Measurements from ENCODE around the gene SUZ12. TPM values are rescaled to one million over a fixed set of nuclear protein-coding genes. Genes with fewer than 3 reads are reported as not detected.
"Not testable (repeated sequence)": the region's sequence is repeated elsewhere in the genome, so short reads cannot be mapped to it uniquely, and the experiment has no call there.

Gene SUZ12
- total and polyA plus RNA-seq, 2 donors: 24.3 to 33.0 TPM

GRCh38 chr17:31991821-31992220, 55.0 kb downstream of the SUZ12 start:
- peaks cover 61 to 84% of the 10 kb centered on the region in 2 donors for H3K36me3 ChIP-seq (ENCODE audit: control insufficient read depth in 2 of 2, insufficient read depth in 2 of 2, low read length in 1 of 2)
- not testable (repeated sequence) for H3K4me1 ChIP-seq (ENCODE audit: control insufficient read depth in 2 of 2, insufficient read depth in 2 of 2, low read length in 2 of 2); H3K27me3 ChIP-seq (ENCODE audit: control insufficient read depth in 2 of 2, insufficient read depth in 1 of 2, low read length in 1 of 2); DNase-seq (ENCODE audit: low read depth in 6 of 9, low spot score in 9 of 9); H3K4me3 ChIP-seq (ENCODE audit: low read length in 2 of 2); H3K27ac ChIP-seq (ENCODE audit: low read depth in 1 of 2, low read length in 1 of 2); H3K9me3 ChIP-seq (ENCODE audit: control insufficient read depth in 2 of 2, insufficient read depth in 1 of 2, low read length in 1 of 2)
- whole genome bisulfite sequencing: 97% methylated on average over 8 of the region's 8 CpGs

- Histone ChIP-seq H3K4me1 (ENCODE audit: control insufficient read depth in 2 of 2, insufficient read depth in 2 of 2, low read length in 2 of 2) (no peaks in the 10 kb centered on the region), H3K9me3 (ENCODE audit: control insufficient read depth in 2 of 2, insufficient read depth in 1 of 2, low read length in 1 of 2) (no peaks in the 10 kb centered on the region), H3K27ac (ENCODE audit: low read depth in 1 of 2, low read length in 1 of 2) (no peak overlapping the region), H3K36me3 (ENCODE audit: control insufficient read depth in 2 of 2, insufficient read depth in 2 of 2, low read length in 1 of 2) (peaks cover 37 to 66% of the 10 kb centered on the region in 2 donors), H3K4me3 (ENCODE audit: low read length in 2 of 2) (no peak overlapping the region), H3K27me3 (ENCODE audit: control insufficient read depth in 2 of 2, insufficient read depth in 1 of 2, low read length in 1 of 2) (no peaks in the 10 kb centered on the region)
- 98% methylated on average over 6 of the region's 6 CpGs for WGBS
- no peak for DNase-seq (ENCODE audit: low read depth in 6 of 9, low spot score in 9 of 9)
These were observed 60.2 kb downstream of the SUZ12 start for GRCh38 chr17:31997005-31997404.

- Histone ChIP-seq H3K4me3 (ENCODE audit: low read length in 2 of 2) (peak within 1 kb of the TSS; percentile 60 to 89), H3K36me3 (ENCODE audit: control insufficient read depth in 2 of 2, insufficient read depth in 2 of 2, low read length in 1 of 2) (no peaks in the 10 kb centered on the region), H3K27me3 (ENCODE audit: control insufficient read depth in 2 of 2, insufficient read depth in 1 of 2, low read length in 1 of 2) (peaks cover 0 to 5% of the 10 kb centered on the region in 2 donors), H3K27ac (ENCODE audit: low read depth in 1 of 2, low read length in 1 of 2) (peak within 1 kb of the TSS; percentile 55 to 82), H3K9me3 (ENCODE audit: control insufficient read depth in 2 of 2, insufficient read depth in 1 of 2, low read length in 1 of 2) (no peaks in the 10 kb centered on the region), H3K4me1 (ENCODE audit: control insufficient read depth in 2 of 2, insufficient read depth in 2 of 2, low read length in 2 of 2) (peaks cover 4 to 11% of the 10 kb centered on the region in 2 donors)
- under 1% methylated on average over 51 of the region's 51 CpGs for WGBS
- DNase-seq (ENCODE audit: low read depth in 6 of 9, low spot score in 9 of 9): peak; percentile 34 to 91 (median 75)
These were observed 70.2 kb downstream of the SUZ12 start, which contains the start of gene LRRC37B for GRCh38 chr17:32006957-32007462. Gene LRRC37B (plus strand): TSS chr17:32007383. CDS start chr17:32021393, 14,010 bp downstream.

GRCh38 chr17:32007463-32008298, 70.9 kb downstream of the SUZ12 start:
- H3K27ac ChIP-seq (ENCODE audit: low read depth in 1 of 2, low read length in 1 of 2): peak overlapping the region; percentile 55 to 82

GRCh38 chr17:32009262-32009542, 72.4 kb downstream of the SUZ12 start:
- Histone ChIP-seq H3K9me3 (ENCODE audit: control insufficient read depth in 2 of 2, insufficient read depth in 1 of 2, low read length in 1 of 2) (no peaks in the 10 kb centered on the region), H3K4me1 (ENCODE audit: control insufficient read depth in 2 of 2, insufficient read depth in 2 of 2, low read length in 2 of 2) (peaks cover 4 to 11% of the 10 kb centered on the region in 2 donors), H3K27me3 (ENCODE audit: control insufficient read depth in 2 of 2, insufficient read depth in 1 of 2, low read length in 1 of 2) (peaks cover 0 to 5% of the 10 kb centered on the region in 2 donors), H3K4me3 (ENCODE audit: low read length in 2 of 2) (no peak overlapping the region), H3K36me3 (ENCODE audit: control insufficient read depth in 2 of 2, insufficient read depth in 2 of 2, low read length in 1 of 2) (no peaks in the 10 kb centered on the region), H3K27ac (ENCODE audit: low read depth in 1 of 2, low read length in 1 of 2) (no peak overlapping the region)
- DNase-seq (ENCODE audit: low read depth in 6 of 9, low spot score in 9 of 9): no peak
- WGBS: 98% methylated on average over 2 of the region's 2 CpGs

More at GRCh38 chr17:32007463-32008298, 70.9 kb downstream of the SUZ12 start:
- peak; percentile 43 to 78 (median 57) for DNase-seq (ENCODE audit: low read depth in 6 of 9, low spot score in 9 of 9)
- Histone ChIP-seq H3K36me3 (ENCODE audit: control insufficient read depth in 2 of 2, insufficient read depth in 2 of 2, low read length in 1 of 2) (no peaks in the 10 kb centered on the region), H3K4me3 (ENCODE audit: low read length in 2 of 2) (peak overlapping the region; percentile 60 to 89), H3K9me3 (ENCODE audit: control insufficient read depth in 2 of 2, insufficient read depth in 1 of 2, low read length in 1 of 2) (no peaks in the 10 kb centered on the region), H3K4me1 (ENCODE audit: control insufficient read depth in 2 of 2, insufficient read depth in 2 of 2, low read length in 2 of 2) (peaks cover 4 to 11% of the 10 kb centered on the region in 2 donors), H3K27me3 (ENCODE audit: control insufficient read depth in 2 of 2, insufficient read depth in 1 of 2, low read length in 1 of 2) (peaks cover 0 to 5% of the 10 kb centered on the region in 2 donors)
- under 1% methylated on average over 80 of the region's 80 CpGs for WGBS

GRCh38 chr17:32010114-32010513, 73.3 kb downstream of the SUZ12 start:
- H3K27ac ChIP-seq (ENCODE audit: low read depth in 1 of 2, low read length in 1 of 2): no peak overlapping the region
- WGBS: 77% methylated on average over 4 of the region's 4 CpGs
- peaks cover 0 to 5% of the 10 kb centered on the region in 2 donors for H3K27me3 ChIP-seq (ENCODE audit: control insufficient read depth in 2 of 2, insufficient read depth in 1 of 2, low read length in 1 of 2)
- no peaks in the 10 kb centered on the region for H3K36me3 ChIP-seq (ENCODE audit: control insufficient read depth in 2 of 2, insufficient read depth in 2 of 2, low read length in 1 of 2)
- H3K4me3 ChIP-seq (ENCODE audit: low read length in 2 of 2): no peak overlapping the region
- DNase-seq (ENCODE audit: low read depth in 6 of 9, low spot score in 9 of 9): no peak
- H3K4me1 ChIP-seq (ENCODE audit: control insufficient read depth in 2 of 2, insufficient read depth in 2 of 2, low read length in 2 of 2): peaks cover 4 to 11% of the 10 kb centered on the region in 2 donors
- no peaks in the 10 kb centered on the region for H3K9me3 ChIP-seq (ENCODE audit: control insufficient read depth in 2 of 2, insufficient read depth in 1 of 2, low read length in 1 of 2)

- no peak for DNase-seq (ENCODE audit: low read depth in 6 of 9, low spot score in 9 of 9)
These were observed 78.6 kb downstream of the SUZ12 start for GRCh38 chr17:32015245-32016013.

GRCh38 chr17:32016231-32016630, 79.4 kb downstream of the SUZ12 start:
- Histone ChIP-seq H3K36me3 (ENCODE audit: control insufficient read depth in 2 of 2, insufficient read depth in 2 of 2, low read length in 1 of 2) (peaks cover 21 to 24% of the 10 kb centered on the region in 2 donors), H3K4me1 (ENCODE audit: control insufficient read depth in 2 of 2, insufficient read depth in 2 of 2, low read length in 2 of 2) (no peaks in the 10 kb centered on the region), H3K4me3 (ENCODE audit: low read length in 2 of 2) (no peak overlapping the region), H3K9me3 (ENCODE audit: control insufficient read depth in 2 of 2, insufficient read depth in 1 of 2, low read length in 1 of 2) (no peaks in the 10 kb centered on the region), H3K27ac (ENCODE audit: low read depth in 1 of 2, low read length in 1 of 2) (no peak overlapping the region), H3K27me3 (ENCODE audit: control insufficient read depth in 2 of 2, insufficient read depth in 1 of 2, low read length in 1 of 2) (no peaks in the 10 kb centered on the region)
- 22% methylated on average over 7 of the region's 7 CpGs for WGBS
- DNase-seq (ENCODE audit: low read depth in 6 of 9, low spot score in 9 of 9): no peak

More at GRCh38 chr17:32015245-32016013, 78.6 kb downstream of the SUZ12 start:
- Histone ChIP-seq H3K27me3 (ENCODE audit: control insufficient read depth in 2 of 2, insufficient read depth in 1 of 2, low read length in 1 of 2) (no peaks in the 10 kb centered on the region), H3K4me1 (ENCODE audit: control insufficient read depth in 2 of 2, insufficient read depth in 2 of 2, low read length in 2 of 2) (no peaks in the 10 kb centered on the region), H3K4me3 (ENCODE audit: low read length in 2 of 2) (no peak overlapping the region), H3K36me3 (ENCODE audit: control insufficient read depth in 2 of 2, insufficient read depth in 2 of 2, low read length in 1 of 2) (peaks cover 15 to 16% of the 10 kb centered on the region in 2 donors), H3K9me3 (ENCODE audit: control insufficient read depth in 2 of 2, insufficient read depth in 1 of 2, low read length in 1 of 2) (no peaks in the 10 kb centered on the region), H3K27ac (ENCODE audit: low read depth in 1 of 2, low read length in 1 of 2) (no peak overlapping the region)
- WGBS: 90% methylated on average over 9 of the region's 9 CpGs

- H3K4me1 ChIP-seq (ENCODE audit: control insufficient read depth in 2 of 2, insufficient read depth in 2 of 2, low read length in 2 of 2): no peaks in the 10 kb centered on the region
- no peaks in the 10 kb centered on the region for H3K9me3 ChIP-seq (ENCODE audit: control insufficient read depth in 2 of 2, insufficient read depth in 1 of 2, low read length in 1 of 2)
- no peak for DNase-seq (ENCODE audit: low read depth in 6 of 9, low spot score in 9 of 9)
- H3K27me3 ChIP-seq (ENCODE audit: control insufficient read depth in 2 of 2, insufficient read depth in 1 of 2, low read length in 1 of 2): no peaks in the 10 kb centered on the region
- no peak overlapping the region for H3K27ac ChIP-seq (ENCODE audit: low read depth in 1 of 2, low read length in 1 of 2)
- H3K36me3 ChIP-seq (ENCODE audit: control insufficient read depth in 2 of 2, insufficient read depth in 2 of 2, low read length in 1 of 2): peaks cover 30 to 36% of the 10 kb centered on the region in 2 donors
- 91% methylated on average over 1 of the region's 1 CpG for WGBS
- no peak overlapping the region for H3K4me3 ChIP-seq (ENCODE audit: low read length in 2 of 2)
These were observed 82.4 kb downstream of the SUZ12 start for GRCh38 chr17:32019228-32019627.
